ENCODE results near the gene FOXO1.

FOXO1 gene

GRCh38 chr13:40550130-40550529 is 116.3 kb downstream of the FOXO1 start:
- no peak for DNase-seq

- DNase-seq: no peak
Observed at GRCh38 chr13:40549500-40550094, 116.8 kb downstream of the FOXO1 start.

- no peak for DNase-seq
Observed at GRCh38 chr13:40547591-40548315, 118.7 kb downstream of the FOXO1 start.

- DNase-seq: no peak
Observed at GRCh38 chr13:40546047-40546446, 120.4 kb downstream of the FOXO1 start.

- no peak for DNase-seq
Observed at GRCh38 chr13:40540328-40541044, 126.0 kb downstream of the FOXO1 start.

- no peak for DNase-seq
Observed at GRCh38 chr13:40539576-40540327, 126.7 kb downstream of the FOXO1 start.

- no peak for DNase-seq
Observed at GRCh38 chr13:40537146-40537895, 129.1 kb downstream of the FOXO1 start.

- no peak for DNase-seq
Observed at GRCh38 chr13:40536443-40537113, 129.9 kb downstream of the FOXO1 start.

- no peak for DNase-seq
Observed at GRCh38 chr13:40535345-40535836, 131.1 kb downstream of the FOXO1 start.

GRCh38 chr13:40534456-40534855 is 132.0 kb downstream of the FOXO1 start:
- DNase-seq: no peak

- no peak for DNase-seq
Observed at GRCh38 chr13:40533072-40533471, 133.4 kb downstream of the FOXO1 start.

- DNase-seq: no peak
Observed at GRCh38 chr13:40530961-40531360, 135.5 kb downstream of the FOXO1 start.

- no peak for DNase-seq
Observed at GRCh38 chr13:40528881-40529280, 137.6 kb downstream of the FOXO1 start.

GRCh38 chr13:40527914-40528313 is 138.5 kb downstream of the FOXO1 start:
- no peak for DNase-seq

GRCh38 chr13:40522282-40522681 is 144.2 kb downstream of the FOXO1 start:
- no peak for DNase-seq

GRCh38 chr13:40520916-40521315 is 145.5 kb downstream of the FOXO1 start:
- DNase-seq: no peak

- DNase-seq: no peak
Observed at GRCh38 chr13:40519637-40520036, 146.8 kb downstream of the FOXO1 start.

- DNase-seq: no peak
Observed at GRCh38 chr13:40518481-40518882, 148.0 kb downstream of the FOXO1 start.

- DNase-seq: no peak
Observed at GRCh38 chr13:40517486-40518480, 148.7 kb downstream of the FOXO1 start.

Data from nucleus accumbens (tissue), 56 donors.